HG03575 (cell line): ENCODE results near the gene PHETA2.

ENCODE experiments used
- ATAC-seq: cut with Tn5 transposase; IDR thresholded peaks from one replicate; pipeline ENCODE4 v1.9.1; 2021; ENCODE audit not compliant: unreplicated experiment, insufficient number of reproducible peaks, low FRiP score; ENCODE audit errors: extremely low read depth

Gene PHETA2

GRCh38 chr22:42074132-42074811 lies at the start of gene PHETA2:
PHETA2 (plus strand) TSS chr22:42074248; CDS start chr22:42077294, 3,046 bp downstream.
- no peak for ATAC-seq

GRCh38 chr22:42025421-42025820 lies 48.6 kb upstream of the PHETA2 start:
- ATAC-seq = no peak

GRCh38 chr22:42026705-42027104 lies 47.3 kb upstream of the PHETA2 start:
- ATAC-seq = no peak

GRCh38 chr22:42033263-42034181 lies 40.5 kb upstream of the PHETA2 start:
- no peak for ATAC-seq

GRCh38 chr22:42035256-42035655 lies 38.8 kb upstream of the PHETA2 start:
- no peak for ATAC-seq

- no peak for ATAC-seq
Observed at GRCh38 chr22:42039271-42039670, 34.8 kb upstream of the PHETA2 start.

GRCh38 chr22:42041784-42042183 lies 32.3 kb upstream of the PHETA2 start:
- ATAC-seq = no peak

GRCh38 chr22:42050641-42051180 lies 23.3 kb upstream of the PHETA2 start:
- ATAC-seq = no peak

- ATAC-seq = no peak
Observed at GRCh38 chr22:42052765-42053164, 21.3 kb upstream of the PHETA2 start.

GRCh38 chr22:42056757-42057511 lies 17.1 kb upstream of the PHETA2 start:
- ATAC-seq = no peak

- ATAC-seq = no peak
Observed at GRCh38 chr22:42060489-42060888, 13.6 kb upstream of the PHETA2 start.

- no peak for ATAC-seq
Observed at GRCh38 chr22:42061041-42061440, 13.0 kb upstream of the PHETA2 start.

GRCh38 chr22:42062506-42063170 lies 11.4 kb upstream of the PHETA2 start:
- no peak for ATAC-seq

GRCh38 chr22:42064629-42065028 lies 9.4 kb upstream of the PHETA2 start:
- no peak for ATAC-seq

- ATAC-seq = no peak
Observed at GRCh38 chr22:42065438-42066125, 8.5 kb upstream of the PHETA2 start.

- no peak for ATAC-seq
Observed at GRCh38 chr22:42066126-42066761, 7.8 kb upstream of the PHETA2 start.

GRCh38 chr22:42066937-42067336 lies 7.1 kb upstream of the PHETA2 start:
- no peak for ATAC-seq
